Activated CD4-positive, alpha-beta T cell treated with anti-CD3 and anti-CD28 coated beads for 36 hours (primary cell): Measurements from ENCODE around the gene SC5D. TPM values are rescaled to one million over a fixed set of nuclear protein-coding genes. Genes with fewer than 3 reads are reported as not detected.

Source experiments
- total RNA-seq, 2 experiments: library from RNA; stranded (reverse); gene quantifications; one replicate each; pipeline ENCODE4 v1.2.3, GENCODE V29; 2021

SC5D gene
- total RNA-seq, 2 experiments from 2014 or later: 22.3 to 29.9 TPM

Other genes starting within 250 kb of the SC5D start
- under 1 TPM; 0.21 to 0.37 TPM for gene TECTA, start 191.5 kb upstream of the SC5D start, total RNA-seq
- 10 to 100 TPM; 53.5 to 68.0 TPM for gene SORL1, start 159.5 kb downstream of the SC5D start, total RNA-seq